ENCODE results near the gene CFB. TPM values are rescaled to one million over a fixed set of nuclear protein-coding genes. Genes with fewer than 3 reads are reported as not detected.

The CFB gene
- total RNA-seq, 1 donor from 2014 or later, result not detected

GRCh38 chr6:31915756-31916155 is 30.1 kb upstream of the CFB start:
- Histone ChIP-seq H3K27ac (no peak overlapping the region), H3K4me1 (no peaks in the 10 kb centered on the region), H3F3A (ENCODE audit: low read depth) (no peaks in the 10 kb centered on the region), H3K4me3 (no peak overlapping the region), H3K4me2 (no peak overlapping the region), H2AFZ (replicated peaks) (no peak overlapping the region), H4K20me1 (ENCODE audit: low read depth) (no peaks in the 10 kb centered on the region), H3K79me2 (ENCODE audit: low read depth) (no peaks in the 10 kb centered on the region), H3K9ac (no peak overlapping the region), H3K36me3 (no peaks in the 10 kb centered on the region), H3K9me3 (ENCODE audit: low read depth) (no peaks in the 10 kb centered on the region), H3K27me3 (no peaks in the 10 kb centered on the region)
- peaks cover 2% of the 10 kb centered on the region for H3K27me3 Mint-ChIP-seq (ENCODE audit: insufficient read depth, low read depth)
- TF ChIP-seq EZH2 (IDR thresholded peaks at IDR 0.05) (no peak), CTCF (IDR thresholded peaks at IDR 0.05) (no peak), EZH2phosphoT487 (IDR thresholded peaks at IDR 0.05) (no peak)
- H3K9me3 Mint-ChIP-seq, result no peaks in the 10 kb centered on the region
- DNase-seq (ENCODE audit: low spot score), result no peak
- H3K4me1 Mint-ChIP-seq, result peaks cover 8% of the 10 kb centered on the region
- no peak overlapping the region for H3K4me3 Mint-ChIP-seq
- no peak overlapping the region for H3K27ac Mint-ChIP-seq
- no peaks in the 10 kb centered on the region for H3K36me3 Mint-ChIP-seq

DNA sequence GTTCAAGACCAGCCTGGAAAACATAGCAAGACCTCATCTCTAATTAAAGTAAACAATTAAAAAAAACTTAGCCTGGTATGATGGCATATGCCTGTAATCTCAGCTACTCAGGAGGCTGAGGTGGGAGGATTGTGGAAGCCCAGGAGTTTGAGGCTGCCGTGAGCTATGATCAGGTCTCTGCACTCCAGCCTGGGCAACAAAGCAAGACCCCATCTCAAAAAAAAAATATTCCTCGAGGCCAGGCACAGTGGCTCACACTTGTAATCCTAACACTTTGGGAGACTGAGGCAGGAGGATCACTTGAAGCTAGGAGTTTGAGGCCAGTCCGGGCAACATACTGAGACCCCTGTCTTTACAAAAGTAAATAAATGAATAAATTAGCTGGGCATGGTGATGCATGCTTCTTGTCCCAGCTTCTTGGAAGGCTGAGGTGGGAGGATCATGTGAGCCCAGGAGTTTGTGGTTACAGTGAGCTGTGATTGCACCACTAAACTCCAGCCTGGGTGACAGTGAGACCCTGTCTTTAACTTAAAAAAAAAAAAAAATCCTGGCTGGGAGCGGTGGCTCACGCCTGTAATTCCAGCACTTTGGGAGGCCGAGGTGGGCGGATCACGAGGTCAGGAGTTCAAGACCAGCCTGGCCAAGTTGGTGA is 27.7 kb upstream of the CFB start:
- Mint-ChIP-seq H3K27ac (no peak overlapping the region), H3K4me1 (peaks cover 2% of the 10 kb centered on the region), H3K36me3 (no peaks in the 10 kb centered on the region), H3K9me3 (no peaks in the 10 kb centered on the region), H3K27me3 (ENCODE audit: insufficient read depth, low read depth) (peaks cover 2% of the 10 kb centered on the region), H3K4me3 (no peak overlapping the region)
- Histone ChIP-seq H3F3A (ENCODE audit: low read depth) (no peaks in the 10 kb centered on the region), H3K9ac (no peak overlapping the region), H4K20me1 (ENCODE audit: low read depth) (no peaks in the 10 kb centered on the region), H3K36me3 (no peaks in the 10 kb centered on the region), H3K9me3 (ENCODE audit: low read depth) (no peaks in the 10 kb centered on the region), H3K79me2 (ENCODE audit: low read depth) (no peaks in the 10 kb centered on the region), H3K4me3 (no peak overlapping the region), H2AFZ (replicated peaks) (no peak overlapping the region), H3K4me2 (no peak overlapping the region), H3K27me3 (no peaks in the 10 kb centered on the region), H3K27ac (no peak overlapping the region), H3K4me1 (no peaks in the 10 kb centered on the region)
- no peak for TF ChIP-seq EZH2phosphoT487 (IDR thresholded peaks at IDR 0.05)
- TF ChIP-seq CTCF (IDR thresholded peaks at IDR 0.05), result no peak
- no peak for TF ChIP-seq EZH2 (IDR thresholded peaks at IDR 0.05)
- DNase-seq (ENCODE audit: low spot score), result no peak

GRCh38 chr6:31919624-31920303 is 26.1 kb upstream of the CFB start:
- TF ChIP-seq EZH2phosphoT487 (IDR thresholded peaks at IDR 0.05) (no peak), EZH2 (IDR thresholded peaks at IDR 0.05) (no peak), CTCF (IDR thresholded peaks at IDR 0.05) (no peak)
- Mint-ChIP-seq H3K27me3 (ENCODE audit: insufficient read depth, low read depth) (peaks cover 3% of the 10 kb centered on the region), H3K36me3 (no peaks in the 10 kb centered on the region), H3K27ac (no peak overlapping the region), H3K4me1 (peaks cover 2% of the 10 kb centered on the region), H3K4me3 (no peak overlapping the region), H3K9me3 (no peaks in the 10 kb centered on the region)
- H3K4me1 ChIP-seq, result no peaks in the 10 kb centered on the region
- H4K20me1 ChIP-seq (ENCODE audit: low read depth), result no peaks in the 10 kb centered on the region
- H3K9me3 ChIP-seq (ENCODE audit: low read depth), result no peaks in the 10 kb centered on the region
- H3F3A ChIP-seq (ENCODE audit: low read depth), result no peaks in the 10 kb centered on the region
- H3K9ac ChIP-seq, result no peak overlapping the region
- no peaks in the 10 kb centered on the region for H3K27me3 ChIP-seq
- no peak overlapping the region for H3K4me2 ChIP-seq
- no peaks in the 10 kb centered on the region for H3K79me2 ChIP-seq (ENCODE audit: low read depth)
- no peak overlapping the region for H3K27ac ChIP-seq
- no peaks in the 10 kb centered on the region for H3K36me3 ChIP-seq
- no peak overlapping the region for H3K4me3 ChIP-seq
- no peak for DNase-seq (ENCODE audit: low spot score)
- no peak overlapping the region for H2AFZ ChIP-seq (replicated peaks)
